IgD-negative memory B cell (primary cell): ENCODE results near the gene PANX2. TPM values are rescaled to one million over a fixed set of nuclear protein-coding genes. Genes with fewer than 3 reads are reported as not detected.

Source experiments
- H3K27ac Mint-ChIP-seq, 3 donors: one replicate each; pipeline ENCODE4 v1.8.0; 2020 to 2022; ENCODE audit warnings: mild to moderate bottlenecking in 3 of 3, mixed read lengths in 3 of 3, moderate library complexity in 1 of 3
- H3K27me3 Mint-ChIP-seq: one replicate; pipeline ENCODE4 v1.8.0; 2021; ENCODE audit warnings: mixed read lengths
- H3K36me3 Mint-ChIP-seq: one replicate; pipeline ENCODE4 v1.8.0; 2020; ENCODE audit warnings: mild to moderate bottlenecking, mixed read lengths
- H3K4me1 Mint-ChIP-seq, 3 donors: one replicate each; pipeline ENCODE4 v1.8.0; 2020 to 2022; ENCODE audit warnings: mixed read lengths in 3 of 3, mild to moderate bottlenecking in 1 of 3
- H3K4me3 Mint-ChIP-seq, 4 donors: one replicate each; pipeline ENCODE4 v1.8.0; 2020 to 2022; ENCODE audit warnings: mild to moderate bottlenecking in 4 of 4, mixed read lengths in 4 of 4, moderate library complexity in 3 of 4
- H3K9me3 Mint-ChIP-seq, 3 donors: one replicate each; pipeline ENCODE4 v1.8.0; 2020 to 2021; ENCODE audit warnings: mixed read lengths in 3 of 3, mild to moderate bottlenecking in 1 of 3
- polyA plus RNA-seq: library from polyadenylated mRNA; unstranded; fragments of 300-500 nt; fragmentation: Illumina TruSeq; gene quantifications from one replicate; pipeline ENCODE4 v1.2.3, GENCODE V29; 2021

The PANX2 gene
- polyA plus RNA-seq, 1 donor from 2014 or later: not detected

DNA sequence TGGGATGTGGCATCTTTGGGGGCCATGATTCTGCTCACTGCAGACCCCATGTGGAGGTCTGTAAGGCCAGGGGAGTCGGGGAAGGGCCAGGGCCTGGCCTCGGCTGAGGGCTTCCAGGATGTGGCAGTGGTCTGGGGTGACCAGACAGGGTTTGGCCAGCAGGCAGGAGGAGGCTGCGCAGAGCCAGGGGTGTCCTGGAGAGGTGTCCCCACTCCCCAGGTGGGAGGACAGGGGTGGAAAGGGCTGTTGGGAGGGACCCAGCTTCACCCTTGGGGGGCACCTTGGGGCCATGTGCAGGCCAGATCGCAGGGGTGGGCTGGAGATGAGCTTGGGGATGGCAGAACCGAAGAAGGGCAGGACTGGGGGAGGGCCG, 3.4 kb downstream of the PANX2 start:
- peak overlapping the region in 1 of 4 donors; percentile 66 for H3K4me3 Mint-ChIP-seq
- H3K9me3 Mint-ChIP-seq: no peaks in the 10 kb centered on the region
- peaks cover 1% of the 10 kb centered on the region for H3K36me3 Mint-ChIP-seq
- peaks cover 11% of the 10 kb centered on the region for H3K27me3 Mint-ChIP-seq
- H3K27ac Mint-ChIP-seq: no peak overlapping the region
- peaks cover 6 to 17% (median 13%) of the 10 kb centered on the region in 3 donors for H3K4me1 Mint-ChIP-seq

DNA sequence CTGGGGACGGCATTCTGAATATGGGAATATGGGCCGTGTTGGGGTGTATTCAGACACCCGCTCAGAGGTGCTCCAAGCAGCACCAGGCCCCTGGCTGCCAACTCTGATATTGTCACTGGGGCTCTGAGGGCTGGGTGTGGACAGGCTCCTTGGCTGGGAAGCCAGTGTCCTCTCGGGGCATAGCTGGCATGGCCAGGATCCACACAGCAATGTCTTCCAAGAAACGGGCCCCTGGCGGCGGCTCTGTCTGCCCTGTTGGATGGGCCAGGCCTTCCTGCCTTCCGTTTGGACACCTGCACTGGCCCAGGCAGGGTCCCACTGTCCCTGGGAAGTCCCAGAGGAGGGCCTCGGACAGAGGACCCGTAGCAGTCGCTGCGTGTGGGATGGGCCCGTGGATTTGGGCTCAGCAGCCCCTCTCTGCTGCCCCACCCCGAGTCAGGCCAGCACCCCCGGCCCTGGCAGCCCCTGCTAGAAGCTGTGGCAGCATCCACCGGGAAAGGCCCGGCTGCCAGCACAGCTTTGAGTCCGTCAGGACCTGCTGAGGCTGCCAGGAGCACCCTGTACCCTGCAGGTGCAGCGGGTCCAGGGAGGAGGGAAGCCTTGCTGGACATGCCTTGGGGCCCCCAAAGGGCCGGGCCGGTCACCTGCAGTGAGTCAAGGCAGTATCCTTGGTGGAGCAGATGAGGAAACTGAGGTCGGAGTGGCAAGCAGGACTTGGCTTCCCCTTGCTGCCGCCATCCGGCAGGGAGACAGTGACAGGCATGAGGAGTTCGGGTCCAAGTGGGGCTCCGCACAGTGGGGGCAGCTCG, 4.1 kb downstream of the PANX2 start:
- peak overlapping the region in 1 of 3 donors; percentile 75 for H3K27ac Mint-ChIP-seq

DNA sequence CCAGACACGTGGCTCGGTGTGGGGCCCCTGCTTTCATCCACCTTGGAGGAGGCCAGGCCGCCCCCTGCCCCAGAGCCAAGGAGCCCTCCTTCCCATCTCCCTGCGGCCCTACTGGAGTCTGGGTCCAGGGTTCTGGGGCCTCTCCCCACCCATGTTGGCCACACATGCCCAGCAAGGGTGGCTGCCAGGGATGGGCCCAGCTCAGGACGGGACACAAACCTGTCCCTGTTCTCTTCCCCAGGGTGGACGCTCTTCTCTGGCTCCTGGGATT, 4.6 kb downstream of the PANX2 start:
- H3K36me3 Mint-ChIP-seq: peaks cover 1% of the 10 kb centered on the region
- H3K4me1 Mint-ChIP-seq: peaks cover 6 to 18% (median 17%) of the 10 kb centered on the region in 3 donors
- no peak overlapping the region for H3K4me3 Mint-ChIP-seq

More for the DNA sequence above, 4.1 kb downstream of the PANX2 start:
- peaks cover 1% of the 10 kb centered on the region for H3K36me3 Mint-ChIP-seq
- peaks cover 6 to 15% (median 14%) of the 10 kb centered on the region in 3 donors for H3K4me1 Mint-ChIP-seq
- no peaks in the 10 kb centered on the region for H3K9me3 Mint-ChIP-seq
- no peak overlapping the region for H3K4me3 Mint-ChIP-seq
- peaks cover 10% of the 10 kb centered on the region for H3K27me3 Mint-ChIP-seq

DNA sequence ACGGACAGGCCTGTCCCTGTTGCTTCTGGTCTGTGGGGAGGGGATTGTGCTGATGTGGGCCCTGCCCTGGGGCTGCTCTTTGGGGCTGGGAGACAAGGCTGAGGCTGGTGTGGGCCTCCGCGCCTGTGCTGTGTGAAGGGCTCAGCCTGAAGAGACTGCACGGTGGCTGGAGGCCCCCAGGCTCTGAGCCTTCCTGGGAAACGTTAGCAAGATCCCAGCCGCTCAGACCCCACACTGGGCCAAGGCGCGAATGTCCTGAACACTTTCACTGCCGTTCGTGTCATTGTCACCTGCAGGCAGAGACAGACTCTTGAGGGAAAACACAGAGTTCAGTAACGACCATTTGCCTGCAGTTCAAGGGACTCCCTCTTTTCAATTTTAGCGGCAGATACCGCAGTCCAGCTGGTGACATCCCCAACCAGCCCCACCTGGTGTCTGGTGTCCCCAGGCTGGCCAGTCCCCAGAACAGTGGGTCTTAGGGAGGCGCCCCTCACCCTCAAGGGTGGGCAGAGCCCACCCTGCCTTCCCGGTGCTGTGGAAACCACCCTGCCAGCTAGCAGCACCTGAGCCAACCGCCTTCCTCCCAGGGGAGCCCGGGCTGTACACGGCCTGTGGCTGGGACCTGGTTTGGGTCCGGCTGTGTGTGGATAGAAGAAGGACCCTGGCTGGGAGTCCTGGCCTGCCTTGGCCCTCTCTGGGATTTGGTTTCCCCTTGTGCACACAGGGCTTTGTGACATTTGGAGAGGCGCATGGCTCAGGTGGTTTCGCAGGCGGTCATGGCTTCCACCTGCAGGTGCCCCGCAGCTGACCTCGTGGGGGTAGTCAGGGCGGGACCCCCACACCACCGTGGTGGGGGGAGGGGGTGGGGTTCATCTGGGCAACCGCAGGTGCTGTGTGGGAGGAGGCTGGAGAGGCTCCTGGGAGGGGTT, 5.7 kb downstream of the PANX2 start:
- H3K4me1 Mint-ChIP-seq: peaks cover 6 to 20% (median 18%) of the 10 kb centered on the region in 3 donors
- H3K4me3 Mint-ChIP-seq: peak overlapping the region in 2 of 4 donors; percentile 52 to 63
- peaks cover 1% of the 10 kb centered on the region for H3K36me3 Mint-ChIP-seq
- H3K27ac Mint-ChIP-seq: peak overlapping the region; percentile 51 to 57 (median 53)
- no peaks in the 10 kb centered on the region for H3K9me3 Mint-ChIP-seq
- peaks cover 9% of the 10 kb centered on the region for H3K27me3 Mint-ChIP-seq

More for the DNA sequence above, 4.6 kb downstream of the PANX2 start:
- peaks cover 12% of the 10 kb centered on the region for H3K27me3 Mint-ChIP-seq
- peak overlapping the region in 2 of 3 donors; percentile 51 to 75 for H3K27ac Mint-ChIP-seq
- no peaks in the 10 kb centered on the region for H3K9me3 Mint-ChIP-seq

DNA sequence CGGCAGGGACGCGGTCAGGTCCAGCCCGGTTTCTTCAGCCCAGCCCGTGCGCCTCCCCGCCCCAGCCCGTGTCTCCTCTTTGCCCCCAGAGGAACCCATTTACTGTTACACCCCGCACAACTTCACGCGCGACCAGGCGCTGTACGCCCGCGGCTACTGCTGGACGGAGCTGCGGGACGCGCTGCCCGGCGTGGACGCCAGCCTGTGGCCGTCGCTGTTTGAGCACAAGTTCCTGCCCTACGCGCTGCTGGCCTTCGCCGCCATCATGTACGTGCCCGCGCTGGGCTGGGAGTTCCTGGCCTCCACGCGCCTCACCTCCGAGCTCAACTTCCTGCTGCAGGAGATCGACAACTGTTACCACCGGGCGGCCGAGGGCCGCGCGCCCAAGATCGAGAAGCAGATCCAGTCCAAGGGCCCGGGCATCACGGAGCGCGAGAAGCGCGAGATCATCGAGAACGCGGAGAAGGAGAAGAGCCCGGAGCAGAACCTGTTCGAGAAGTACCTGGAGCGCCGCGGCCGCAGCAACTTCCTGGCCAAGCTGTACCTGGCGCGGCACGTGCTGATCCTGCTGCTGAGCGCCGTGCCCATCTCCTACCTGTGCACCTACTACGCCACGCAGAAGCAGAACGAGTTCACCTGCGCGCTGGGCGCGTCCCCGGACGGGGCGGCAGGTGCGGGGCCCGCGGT, 6.5 kb downstream of the PANX2 start:
- H3K36me3 Mint-ChIP-seq: peaks cover 1% of the 10 kb centered on the region
- peaks cover 7% of the 10 kb centered on the region for H3K27me3 Mint-ChIP-seq
- H3K9me3 Mint-ChIP-seq: no peaks in the 10 kb centered on the region
- H3K27ac Mint-ChIP-seq: no peak overlapping the region
- peak overlapping the region in 1 of 4 donors; percentile 63 for H3K4me3 Mint-ChIP-seq
- peaks cover 6 to 20% (median 18%) of the 10 kb centered on the region in 3 donors for H3K4me1 Mint-ChIP-seq

DNA sequence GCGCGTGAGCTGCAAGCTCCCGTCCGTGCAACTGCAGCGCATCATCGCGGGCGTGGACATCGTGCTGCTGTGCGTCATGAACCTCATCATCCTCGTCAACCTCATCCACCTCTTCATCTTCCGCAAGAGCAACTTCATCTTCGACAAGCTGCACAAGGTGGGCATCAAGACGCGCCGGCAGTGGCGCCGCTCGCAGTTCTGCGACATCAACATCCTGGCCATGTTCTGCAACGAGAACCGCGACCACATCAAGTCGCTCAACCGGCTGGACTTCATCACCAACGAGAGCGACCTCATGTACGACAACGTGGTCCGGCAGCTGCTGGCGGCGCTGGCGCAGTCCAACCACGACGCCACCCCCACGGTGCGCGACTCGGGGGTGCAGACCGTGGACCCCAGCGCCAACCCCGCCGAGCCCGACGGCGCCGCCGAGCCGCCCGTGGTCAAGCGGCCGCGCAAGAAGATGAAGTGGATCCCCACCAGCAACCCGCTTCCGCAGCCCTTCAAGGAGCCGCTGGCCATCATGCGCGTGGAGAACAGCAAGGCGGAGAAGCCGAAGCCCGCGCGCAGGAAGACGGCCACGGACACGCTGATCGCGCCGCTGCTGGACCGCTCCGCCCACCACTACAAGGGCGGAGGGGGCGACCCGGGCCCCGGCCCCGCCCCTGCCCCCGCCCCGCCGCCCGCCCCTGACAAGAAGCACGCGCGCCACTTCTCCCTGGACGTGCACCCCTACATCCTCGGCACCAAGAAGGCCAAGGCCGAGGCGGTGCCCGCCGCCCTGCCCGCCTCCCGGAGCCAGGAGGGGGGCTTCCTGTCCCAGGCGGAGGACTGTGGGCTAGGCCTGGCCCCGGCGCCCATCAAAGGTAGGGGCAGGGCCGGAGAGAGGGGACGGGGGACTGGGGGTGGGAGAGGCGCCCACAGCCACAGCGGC, 7.3 kb downstream of the PANX2 start:
- H3K27me3 Mint-ChIP-seq: peaks cover 7% of the 10 kb centered on the region
- H3K4me1 Mint-ChIP-seq: peaks cover 6 to 20% (median 18%) of the 10 kb centered on the region in 3 donors
- peak overlapping the region in 1 of 4 donors; percentile 77 for H3K4me3 Mint-ChIP-seq
- peaks cover 1% of the 10 kb centered on the region for H3K36me3 Mint-ChIP-seq
- H3K9me3 Mint-ChIP-seq: no peaks in the 10 kb centered on the region
- H3K27ac Mint-ChIP-seq: peak overlapping the region in 1 of 3 donors; percentile 80

DNA sequence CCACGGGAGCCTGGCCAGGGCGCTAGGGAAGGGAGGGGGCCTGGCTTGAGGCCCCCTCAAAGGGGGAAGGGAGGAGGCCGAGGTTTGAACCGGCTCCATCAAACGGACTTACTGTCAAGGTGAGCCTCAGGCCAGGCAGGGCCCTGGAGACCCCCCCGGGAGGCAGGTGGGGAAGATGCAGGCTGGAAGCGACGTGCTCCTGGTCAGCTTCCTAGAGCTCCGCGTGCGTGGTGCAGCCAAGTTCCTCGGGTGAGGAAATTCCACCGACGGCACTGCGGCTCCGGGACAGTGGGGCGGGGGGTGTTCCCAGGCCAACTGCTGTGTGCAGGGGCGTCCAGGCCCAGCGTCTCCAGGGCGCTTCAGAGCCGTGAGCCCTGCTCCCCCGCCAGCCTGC, 7.9 kb downstream of the PANX2 start:
- no peak overlapping the region for H3K4me3 Mint-ChIP-seq
- H3K4me1 Mint-ChIP-seq: peaks cover under 1 to 15% (median 14%) of the 10 kb centered on the region in 3 donors

DNA sequence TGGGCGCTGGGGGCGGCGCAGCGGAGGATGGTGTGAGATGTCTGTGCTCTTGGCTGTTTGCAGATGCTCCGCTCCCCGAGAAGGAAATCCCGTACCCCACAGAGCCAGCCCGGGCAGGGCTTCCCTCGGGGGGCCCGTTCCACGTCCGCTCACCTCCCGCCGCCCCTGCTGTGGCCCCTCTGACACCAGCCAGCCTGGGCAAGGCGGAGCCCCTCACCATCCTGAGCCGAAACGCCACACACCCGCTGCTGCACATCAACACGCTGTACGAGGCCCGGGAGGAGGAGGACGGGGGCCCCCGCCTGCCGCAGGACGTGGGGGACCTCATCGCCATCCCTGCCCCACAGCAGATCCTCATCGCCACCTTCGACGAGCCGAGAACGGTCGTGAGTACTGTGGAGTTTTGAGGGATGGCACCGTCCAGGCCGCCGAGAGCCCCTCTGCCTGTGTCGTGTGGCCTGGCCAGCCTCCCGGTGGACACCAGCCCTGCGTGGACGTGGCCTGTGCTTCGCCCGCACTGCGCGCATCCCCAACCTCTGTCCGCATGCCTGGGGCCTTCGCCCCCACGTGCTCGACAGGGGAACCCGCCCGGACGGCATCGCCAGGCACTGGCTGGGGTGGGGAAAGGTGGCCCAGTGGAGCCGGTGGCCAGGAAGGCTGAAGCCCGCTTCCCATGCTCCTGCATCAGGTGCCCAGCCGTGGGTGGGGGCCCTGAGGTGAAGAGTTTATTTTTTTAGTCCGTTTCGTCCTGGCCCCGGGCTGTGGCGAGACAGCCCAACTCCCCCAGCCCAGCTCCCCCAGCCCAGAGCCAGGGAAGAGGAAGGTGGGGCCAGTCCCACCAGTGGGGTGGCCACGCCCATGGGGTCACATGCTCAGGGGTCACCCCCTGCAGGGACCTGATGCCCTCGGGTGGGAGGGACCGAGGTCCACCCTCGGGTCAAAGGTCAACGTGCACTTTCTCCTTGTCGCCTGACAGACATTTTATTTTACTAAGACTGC, 8.6 kb downstream of the PANX2 start:
- peaks cover 0 to 15% (median 13%) of the 10 kb centered on the region in 3 donors for H3K4me1 Mint-ChIP-seq
- H3K27ac Mint-ChIP-seq: peak overlapping the region; percentile 12 to 69 (median 36)
- peaks cover 1% of the 10 kb centered on the region for H3K36me3 Mint-ChIP-seq
- H3K4me3 Mint-ChIP-seq: peak overlapping the region in 1 of 4 donors; percentile 16
- H3K27me3 Mint-ChIP-seq: peaks cover 7% of the 10 kb centered on the region
- no peaks in the 10 kb centered on the region for H3K9me3 Mint-ChIP-seq

More for the DNA sequence above, 7.9 kb downstream of the PANX2 start:
- peaks cover 7% of the 10 kb centered on the region for H3K27me3 Mint-ChIP-seq
- H3K36me3 Mint-ChIP-seq: peaks cover 1% of the 10 kb centered on the region
- no peak overlapping the region for H3K27ac Mint-ChIP-seq
- no peaks in the 10 kb centered on the region for H3K9me3 Mint-ChIP-seq

DNA sequence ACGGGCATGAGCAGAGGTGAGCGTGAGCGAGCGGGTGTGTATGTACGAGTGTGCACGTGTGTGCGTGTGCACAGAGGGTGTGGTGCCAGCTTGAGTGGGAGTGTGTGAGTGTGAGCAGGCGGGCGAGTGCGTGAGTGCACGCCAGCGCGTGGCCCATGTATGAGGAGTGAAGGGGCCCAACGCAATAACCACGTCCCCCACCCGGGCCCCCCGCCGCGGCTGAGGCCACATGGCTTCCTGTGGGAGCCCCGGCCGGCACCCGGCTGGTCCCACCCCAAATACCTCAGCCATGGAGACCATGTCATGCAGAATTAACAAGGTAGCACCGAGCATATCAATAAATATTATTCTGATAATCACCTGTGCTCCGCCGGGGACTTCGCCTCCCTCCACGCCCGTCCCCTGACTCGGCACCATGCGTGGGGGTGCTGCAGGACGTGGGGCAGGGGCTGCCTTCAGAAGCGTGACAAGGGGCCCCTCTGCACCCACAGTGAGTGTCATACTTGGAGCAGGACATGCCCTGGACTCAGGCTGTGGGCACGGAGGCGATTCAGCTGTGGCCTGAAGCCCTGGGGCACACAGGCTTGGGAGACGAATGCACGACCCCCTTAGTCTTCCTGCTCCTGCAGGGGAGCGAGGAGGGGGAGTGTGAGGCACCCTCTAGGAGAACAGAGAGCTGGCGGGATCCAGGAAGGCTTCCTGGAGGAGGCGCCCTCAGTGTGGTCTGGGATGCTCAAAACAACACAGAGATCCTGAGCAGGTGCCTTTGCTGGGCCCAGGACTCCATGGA, 9.6 kb downstream of the PANX2 start:
- peaks cover 7% of the 10 kb centered on the region for H3K27me3 Mint-ChIP-seq
- H3K27ac Mint-ChIP-seq: peak overlapping the region in 2 of 3 donors; percentile 12 to 36

DNA sequence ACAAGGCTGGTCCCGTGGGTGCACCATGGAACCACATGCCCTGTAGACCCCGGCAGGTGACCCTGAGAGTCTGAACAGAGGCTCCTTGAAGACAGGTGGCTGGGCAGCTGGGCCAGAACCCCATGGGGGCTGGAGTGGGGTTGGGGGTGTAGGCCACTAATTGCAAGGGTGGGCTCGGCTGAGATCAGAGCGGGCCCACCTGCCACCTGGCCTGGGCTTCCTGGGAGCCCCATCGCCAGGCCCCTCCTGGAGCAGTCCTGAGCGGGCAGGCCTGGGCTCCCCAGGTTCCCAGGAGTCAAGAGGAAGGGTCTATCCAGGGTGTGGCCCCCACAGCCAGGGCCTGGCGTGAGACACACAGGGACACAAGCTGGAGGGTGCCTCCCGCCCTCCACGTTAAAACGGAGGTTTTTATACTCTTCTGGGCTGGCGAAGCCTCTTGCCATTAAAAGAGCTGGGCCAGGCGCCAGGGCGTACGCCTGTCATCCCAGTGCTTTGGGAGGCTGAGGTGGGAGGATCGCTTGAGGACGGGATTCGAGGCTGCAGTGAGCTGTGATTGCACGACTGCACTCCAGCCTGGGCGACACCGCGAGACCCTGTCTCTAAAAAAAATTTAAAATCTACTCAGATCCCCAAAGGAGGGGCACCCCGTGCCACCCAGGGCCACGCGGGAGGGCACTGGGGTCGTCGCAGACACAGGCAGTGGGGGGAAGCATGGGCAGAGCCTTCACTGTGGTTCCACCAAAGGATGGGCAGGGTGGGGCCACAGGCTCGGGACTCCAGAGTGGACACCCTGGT, 10.4 kb downstream of the PANX2 start:
- Mint-ChIP-seq H3K27ac (no peak overlapping the region), H3K9me3 (no peaks in the 10 kb centered on the region), H3K4me3 (no peak overlapping the region), H3K36me3 (peaks cover 1% of the 10 kb centered on the region), H3K4me1 (peaks cover 0 to 19% (median 15%) of the 10 kb centered on the region in 3 donors), H3K27me3 (peaks cover 7% of the 10 kb centered on the region)

More for the DNA sequence above, 9.6 kb downstream of the PANX2 start:
- H3K4me1 Mint-ChIP-seq: peaks cover 0 to 18% (median 14%) of the 10 kb centered on the region in 3 donors
- H3K36me3 Mint-ChIP-seq: peaks cover 1% of the 10 kb centered on the region
- peak overlapping the region in 2 of 4 donors; percentile 16 to 67 for H3K4me3 Mint-ChIP-seq
- H3K9me3 Mint-ChIP-seq: no peaks in the 10 kb centered on the region

DNA sequence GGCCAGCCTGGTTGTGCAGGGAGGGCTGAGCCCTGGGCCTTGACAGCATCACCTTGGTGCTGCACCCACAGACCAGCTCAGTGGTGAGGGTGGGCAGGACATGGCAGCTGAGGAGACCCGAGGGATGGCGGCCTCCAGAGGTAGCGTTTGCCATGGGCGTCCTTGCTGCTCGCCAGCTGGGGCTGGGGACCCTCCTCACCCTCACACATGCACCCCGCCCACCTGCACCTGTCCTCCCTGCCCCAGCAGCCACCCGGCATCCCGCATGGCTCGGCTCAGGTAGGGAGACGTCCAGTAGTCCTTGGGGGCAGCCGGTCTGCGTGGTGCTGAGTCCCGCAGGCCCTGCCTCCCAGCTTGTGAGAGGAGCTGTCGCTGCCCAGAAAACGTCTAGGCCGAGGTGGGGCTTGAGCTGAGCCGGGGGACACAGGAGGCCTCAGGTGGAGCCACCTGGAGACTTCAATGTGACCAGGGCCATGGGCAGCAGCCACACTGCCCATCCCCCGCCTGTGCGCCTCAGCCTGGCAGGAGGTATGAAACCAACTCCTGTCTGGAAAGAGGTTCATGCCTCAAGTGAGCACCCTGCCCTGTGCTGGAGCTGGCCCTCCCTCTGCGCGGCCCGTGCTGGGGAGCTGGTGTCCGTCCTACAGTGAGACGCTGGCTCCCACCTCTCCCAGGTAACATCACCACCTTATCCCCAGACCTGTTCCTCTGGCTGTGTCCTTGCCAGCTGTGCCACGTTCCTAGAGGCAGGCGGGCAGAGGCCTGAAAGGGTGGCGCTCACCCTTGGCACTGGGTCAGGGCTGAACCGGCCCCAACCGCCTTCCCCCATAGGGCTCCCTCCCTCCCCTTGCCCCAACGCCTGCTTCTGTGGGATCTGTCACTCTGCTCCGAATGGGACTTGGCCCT, 11.9 kb downstream of the PANX2 start:
- H3K4me1 Mint-ChIP-seq: peaks cover 8 to 18% (median 17%) of the 10 kb centered on the region in 3 donors
- no peak overlapping the region for H3K27ac Mint-ChIP-seq
- H3K27me3 Mint-ChIP-seq: peaks cover 6% of the 10 kb centered on the region
- H3K9me3 Mint-ChIP-seq: no peaks in the 10 kb centered on the region
- H3K4me3 Mint-ChIP-seq: peak overlapping the region in 1 of 4 donors; percentile 35
- peaks cover 1% of the 10 kb centered on the region for H3K36me3 Mint-ChIP-seq
